Stimulated activated naive CD4-positive, alpha-beta T cell treated with Interleukin-2 at 50 U/mL for 16 hours (primary cell): ENCODE results near the gene TMEM87B.
A peak's percentile ranks its signal among the peaks of the same experiment; 100 is the strongest.

ENCODE experiments used
- DNase-seq: peaks from one replicate; lab custom pipeline; 2025; lab: John Stamatoyannopoulos, UW

TMEM87B gene

DNA sequence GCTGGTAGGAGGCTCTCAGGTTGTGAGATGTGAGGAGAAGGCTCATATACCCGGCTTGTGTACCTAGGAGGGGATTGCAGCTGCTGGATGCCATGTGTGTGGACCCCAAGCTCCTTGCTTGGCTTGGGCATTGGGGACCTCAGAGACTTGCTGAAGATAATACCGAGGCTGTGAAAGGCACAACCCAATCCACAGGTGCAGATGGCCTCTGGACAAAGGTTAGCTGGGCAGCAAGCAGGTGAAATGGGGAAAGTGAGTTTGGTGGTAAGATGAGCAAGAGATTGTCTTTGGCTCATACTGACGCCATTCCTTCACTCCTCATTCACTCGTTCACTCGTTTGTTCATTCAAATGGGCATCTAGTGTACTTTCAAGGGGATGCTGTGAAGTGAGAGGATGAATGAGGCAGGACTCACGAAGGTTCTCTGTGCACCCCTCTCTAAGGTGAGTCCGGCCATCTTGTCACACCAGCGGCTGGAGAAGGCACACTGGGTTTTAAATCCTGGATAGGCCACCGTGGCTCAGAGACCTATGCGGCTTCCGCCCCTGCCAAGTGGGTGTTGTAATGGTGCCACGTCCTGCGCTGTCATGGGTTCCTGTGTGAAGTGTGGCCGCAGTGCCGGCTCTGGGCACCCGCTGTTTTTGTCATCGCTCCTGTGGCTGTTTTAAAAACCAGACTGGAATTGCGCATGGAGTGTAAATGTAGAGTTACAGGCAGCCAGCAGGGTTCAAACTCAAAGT lies 96.8 kb downstream of the TMEM87B start:
- DNase-seq: no peak

DNA sequence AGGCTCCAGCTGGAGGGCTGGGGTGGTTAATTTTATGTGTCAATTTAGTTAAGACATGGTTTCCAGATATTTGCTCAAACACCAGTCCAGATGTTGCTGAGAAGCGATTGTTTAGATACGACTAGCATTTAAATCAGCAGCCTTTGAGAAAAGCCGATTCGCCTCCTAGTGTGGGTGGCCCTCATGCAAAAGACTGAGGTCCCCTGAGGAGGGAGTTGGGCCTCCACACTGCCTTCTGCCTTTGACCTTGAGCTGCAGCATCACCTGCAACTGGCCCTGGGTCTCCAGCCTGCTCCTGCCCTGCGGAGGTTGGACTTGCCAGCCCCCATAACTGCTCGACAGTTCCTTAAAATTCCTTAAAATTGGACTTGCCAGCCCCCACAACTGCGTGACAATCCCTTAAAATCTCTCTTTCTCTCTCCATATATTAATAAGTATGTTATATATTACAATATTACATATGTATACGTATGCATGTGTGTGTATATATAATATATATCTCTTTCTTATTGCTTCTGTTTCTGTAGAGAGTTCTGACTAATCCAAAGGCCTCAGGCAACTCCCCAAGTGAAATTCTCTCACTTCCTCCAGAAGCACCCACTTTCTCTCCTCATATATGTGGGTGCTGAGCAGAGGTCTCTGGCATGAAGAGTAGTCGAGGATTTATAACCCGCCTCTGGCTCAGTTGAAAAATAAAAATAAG lies 97.6 kb downstream of the TMEM87B start:
- no peak for DNase-seq

DNA sequence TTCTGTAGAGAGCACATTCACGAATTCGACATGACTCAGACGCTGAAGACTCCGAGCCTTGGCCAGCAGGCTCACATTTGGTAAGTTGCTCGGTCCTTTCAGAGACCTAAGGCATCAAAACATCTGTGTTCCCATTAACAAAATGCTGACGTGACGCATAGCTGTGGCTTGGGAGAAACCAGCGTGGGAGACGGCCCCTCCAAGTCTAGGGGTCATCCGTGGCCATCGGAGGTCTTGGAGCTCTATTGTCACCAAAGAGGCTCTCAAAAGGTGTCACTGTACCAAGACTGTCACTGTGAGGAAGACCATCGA lies 98.1 kb downstream of the TMEM87B start:
- no peak for DNase-seq

DNA sequence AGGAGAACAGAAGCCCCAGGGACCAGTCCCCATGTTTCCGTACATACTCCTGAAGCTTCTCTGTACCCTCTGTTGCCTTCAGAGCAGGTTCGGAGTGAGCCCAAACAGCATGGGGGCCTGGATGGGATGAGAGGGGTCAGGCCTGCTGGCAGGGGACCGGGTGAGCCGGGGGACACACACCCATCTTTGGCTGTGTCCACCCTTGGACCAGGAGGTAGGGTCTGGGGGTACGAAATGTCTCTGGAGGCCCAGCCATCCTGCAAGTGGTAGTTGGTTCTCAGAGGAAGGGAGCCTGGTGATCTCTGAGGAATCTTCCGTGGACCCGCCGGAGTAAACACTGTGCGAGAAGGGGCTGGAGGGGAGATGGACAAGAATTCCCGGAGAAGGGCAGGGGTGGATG lies 98.4 kb downstream of the TMEM87B start:
- no peak for DNase-seq

DNA sequence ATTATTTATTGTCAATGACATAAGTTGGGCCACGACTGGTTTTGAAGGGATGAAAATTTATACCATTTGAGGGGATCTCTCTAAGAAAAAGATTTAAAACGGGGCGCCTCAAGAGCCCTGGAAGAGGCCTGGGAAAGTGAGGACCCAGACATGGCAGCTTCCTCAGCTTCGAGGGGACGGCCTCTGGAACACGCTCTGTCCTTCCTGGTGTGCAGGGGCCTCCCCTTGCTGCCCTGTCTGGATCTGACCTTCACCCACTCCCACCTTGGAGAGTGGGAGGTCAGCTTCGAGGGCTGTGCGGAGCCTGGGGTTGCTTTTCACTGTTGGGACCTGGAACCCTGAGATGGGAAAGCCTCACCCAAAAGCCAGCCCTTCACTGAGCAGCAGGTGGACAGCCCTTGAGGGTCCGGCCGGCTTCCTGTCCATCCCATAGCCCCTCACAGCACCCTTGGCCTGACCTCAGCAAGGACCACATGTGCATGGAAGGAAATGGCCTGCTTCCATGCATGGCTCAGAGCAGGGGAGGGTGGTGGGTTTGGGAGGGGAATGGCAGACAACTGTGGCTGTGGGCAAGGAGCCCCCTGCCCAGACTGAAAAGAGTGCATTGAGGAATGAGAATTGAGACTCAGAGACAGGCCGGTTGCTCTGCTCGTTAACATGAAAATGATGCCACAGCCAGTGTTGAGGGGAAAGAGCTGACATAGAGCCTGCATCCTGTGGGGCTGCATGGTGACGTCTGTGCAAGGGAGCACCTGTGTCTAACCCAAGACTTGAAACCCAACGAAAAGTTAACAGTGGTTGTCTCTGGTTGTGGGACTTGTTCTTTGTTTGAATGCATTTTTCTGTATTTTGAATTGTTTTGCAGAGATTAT lies 99.4 kb downstream of the TMEM87B start:
- no peak for DNase-seq

DNA sequence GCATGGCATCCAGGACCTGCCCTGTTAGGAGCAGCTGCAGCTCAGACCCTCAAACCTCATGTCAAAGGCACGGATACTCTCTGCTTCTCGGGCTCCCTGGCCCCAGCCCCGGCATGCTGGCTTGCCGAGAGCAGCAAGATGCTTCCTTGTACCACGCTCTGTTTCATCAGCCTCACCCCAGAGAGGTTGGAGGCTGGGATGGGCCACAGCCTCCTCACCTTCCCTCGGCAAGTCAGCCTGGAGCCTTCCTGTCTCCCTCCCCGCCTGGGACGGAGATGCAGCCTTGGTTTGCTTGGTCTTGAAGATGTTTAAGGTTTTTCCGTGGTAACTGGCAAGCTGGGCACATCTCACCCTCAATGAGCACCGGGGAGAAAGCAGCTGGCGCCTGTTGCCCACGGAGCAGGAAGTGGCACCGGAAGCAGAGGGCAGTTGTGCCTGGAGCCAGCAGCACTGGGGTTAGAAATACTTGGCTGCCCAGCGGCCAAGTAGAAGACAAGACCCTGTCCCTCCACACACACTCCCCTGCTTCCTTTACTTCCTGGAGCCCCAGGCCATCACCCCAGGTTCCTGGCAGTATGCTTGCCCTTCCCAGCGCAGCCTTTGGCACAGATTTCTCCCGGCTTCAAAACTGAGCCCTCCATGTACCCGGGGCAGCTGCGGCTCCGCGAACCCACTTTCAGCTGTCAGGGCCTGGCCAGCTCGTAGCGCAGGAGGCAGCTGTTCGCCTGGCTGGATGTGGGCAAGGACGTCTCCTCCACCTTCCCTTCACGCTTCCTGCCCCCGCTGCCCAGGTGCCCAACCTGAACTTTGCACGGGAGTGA lies 100.5 kb downstream of the TMEM87B start:
- peak; percentile 17 for DNase-seq

DNA sequence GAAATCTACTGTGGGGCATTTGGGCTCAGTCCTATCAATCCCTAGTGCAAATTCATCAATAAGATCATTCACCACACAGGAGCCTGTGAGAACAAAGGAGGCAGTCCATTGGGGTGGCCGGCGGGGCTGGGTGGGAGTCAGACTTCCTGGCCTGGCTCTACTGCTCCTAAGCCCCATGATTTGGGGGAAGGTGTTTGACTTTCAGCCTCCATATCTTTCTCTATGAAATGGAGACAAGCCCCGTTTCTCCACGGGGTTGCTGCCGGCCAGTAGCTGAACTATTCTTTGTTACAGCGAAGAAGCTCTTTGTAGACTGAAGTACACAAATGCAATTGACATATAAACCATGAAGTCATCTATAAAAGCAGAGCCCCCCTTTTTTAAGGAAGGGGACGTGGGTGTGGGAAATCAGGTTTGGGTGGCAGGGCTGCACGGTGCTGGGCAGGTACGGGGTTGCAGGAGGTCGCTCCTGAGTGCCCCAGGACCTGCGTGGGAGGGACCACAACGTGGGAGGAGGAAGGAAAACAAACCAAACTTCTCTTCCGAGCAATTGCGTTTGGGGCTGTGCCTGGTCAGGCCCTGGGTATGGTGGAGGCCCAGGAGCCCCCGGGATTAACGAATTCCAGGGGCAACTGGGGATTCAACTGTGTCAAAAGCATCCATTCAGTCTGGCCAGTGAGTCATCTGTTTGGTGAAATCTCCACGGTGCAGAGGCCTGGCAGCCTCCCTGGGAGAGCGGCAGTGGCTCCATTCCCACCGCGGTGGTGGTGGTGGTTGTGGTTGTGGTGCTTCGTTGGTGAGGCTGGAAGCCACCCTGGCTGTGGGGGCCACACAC lies 101.3 kb downstream of the TMEM87B start:
- peak; percentile 24 for DNase-seq

DNA sequence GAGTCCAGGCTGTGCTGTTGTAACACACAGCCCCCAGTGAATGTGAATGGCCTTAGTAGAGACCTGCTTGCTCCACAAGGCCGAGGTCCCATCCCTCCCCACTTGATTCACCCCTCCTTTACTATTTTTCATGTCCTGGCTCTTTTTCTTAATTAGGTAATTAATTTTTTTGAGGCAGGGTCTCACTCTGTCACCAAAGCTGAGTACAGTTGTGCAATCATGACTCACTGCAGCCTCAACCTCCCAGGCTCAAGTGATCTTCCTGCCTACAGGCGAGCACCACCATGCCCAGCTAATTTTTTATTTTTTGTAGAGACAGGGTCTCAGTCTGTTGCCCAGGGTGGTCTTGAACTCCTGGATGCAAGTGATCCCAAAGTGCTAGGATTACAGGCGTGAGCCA lies 102.4 kb downstream of the TMEM87B start:
- no peak for DNase-seq

DNA sequence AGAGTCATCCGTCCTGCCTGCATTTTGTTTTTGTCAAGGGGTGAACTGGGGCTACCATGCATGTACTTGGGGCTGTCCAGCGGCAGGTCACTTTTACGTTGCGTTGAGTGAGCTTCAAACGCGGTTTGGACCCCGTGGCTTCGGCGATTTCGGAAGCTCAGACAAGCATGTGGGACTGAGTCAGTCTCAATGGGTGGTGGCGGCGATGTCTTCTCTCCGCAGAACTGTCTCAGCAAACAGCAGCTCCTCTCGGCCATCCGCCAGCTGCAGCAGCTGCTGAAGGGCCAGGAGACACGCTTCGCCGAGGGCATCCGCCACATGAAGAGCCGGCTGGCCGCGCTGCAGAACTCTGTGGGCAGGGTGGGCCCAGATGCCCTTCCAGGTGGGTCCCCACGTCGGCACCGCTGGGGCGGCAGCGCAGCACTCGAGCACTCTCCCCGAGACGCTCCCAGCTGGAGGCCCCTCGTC lies 104.4 kb downstream of the TMEM87B start:
- no peak for DNase-seq

DNA sequence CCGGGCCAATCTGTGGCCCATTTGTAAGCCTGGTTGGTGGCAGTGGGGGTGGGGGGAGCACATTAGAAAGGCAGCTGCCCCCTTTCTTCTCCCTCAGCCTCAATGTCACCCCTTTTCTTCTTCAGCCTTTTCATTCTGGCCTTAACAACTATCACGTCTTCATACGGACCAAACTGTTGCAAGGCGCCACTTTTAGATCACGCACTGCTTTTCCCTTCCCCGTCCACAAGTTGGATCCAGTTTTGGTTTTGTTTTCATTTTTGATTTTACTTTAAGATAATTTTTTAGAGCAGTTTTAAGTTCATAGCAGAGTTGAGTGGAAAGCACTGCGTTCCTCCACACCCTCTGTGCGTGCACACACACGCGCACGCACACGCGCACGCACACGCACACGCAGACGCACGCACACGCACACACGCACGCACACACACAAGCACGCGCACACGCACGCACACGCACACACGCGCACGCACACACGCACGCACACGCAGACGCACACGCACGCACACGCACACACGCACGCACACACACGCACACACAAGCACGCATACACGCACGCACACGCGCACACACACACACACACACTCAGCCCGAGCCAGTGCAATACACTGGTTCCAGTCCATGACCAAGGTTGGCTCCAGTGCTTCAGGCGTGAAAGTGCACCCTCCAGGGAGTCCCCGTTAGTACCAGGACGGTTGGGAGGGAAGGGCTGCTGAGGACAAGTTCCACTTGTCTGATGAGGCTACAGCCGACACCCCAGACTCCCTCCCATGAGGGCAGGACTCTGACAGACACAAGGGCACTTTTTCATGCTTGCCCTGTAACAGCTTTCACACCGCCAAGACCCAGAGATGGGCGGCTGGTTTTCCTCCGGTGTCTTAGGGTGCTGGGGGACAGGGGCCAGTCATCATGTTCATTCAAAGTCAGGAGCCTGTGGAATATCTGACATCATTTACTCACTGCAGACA lies 105.5 kb downstream of the TMEM87B start:
- no peak for DNase-seq

DNA sequence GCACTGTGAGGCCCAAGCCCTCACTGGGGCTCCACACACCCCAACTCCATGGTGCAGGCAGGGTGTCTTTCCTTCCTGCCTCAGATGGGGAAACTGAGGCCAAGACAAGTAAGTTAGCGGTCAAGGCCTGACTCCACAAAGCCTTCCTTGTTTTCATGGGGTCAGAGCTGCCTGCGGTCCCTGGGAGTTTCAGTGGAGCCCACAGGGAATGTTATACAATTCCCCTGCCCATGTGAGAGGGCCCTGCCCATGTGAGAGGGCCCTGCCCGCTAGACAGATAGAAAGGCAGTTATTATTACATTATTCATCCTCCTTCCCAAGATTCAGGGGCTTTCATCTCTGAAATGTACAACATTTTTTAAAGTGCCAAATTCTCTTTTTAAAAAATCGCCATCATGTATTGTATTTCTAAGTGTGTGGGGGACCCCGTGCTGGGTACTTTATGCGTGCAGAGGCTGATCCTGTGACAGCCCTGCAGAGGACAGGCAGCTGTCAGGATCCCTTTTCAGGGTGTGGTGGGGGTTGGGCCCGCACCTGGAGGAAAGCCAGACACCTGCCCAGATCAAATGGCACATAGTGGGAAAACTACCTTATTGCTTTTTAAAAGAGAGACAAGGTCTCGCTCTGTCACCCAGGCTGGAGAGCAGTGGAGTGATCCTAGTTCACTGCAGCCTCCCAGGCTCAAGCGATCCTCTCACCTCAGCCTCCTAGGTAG lies 106.5 kb downstream of the TMEM87B start:
- DNase-seq: no peak

DNA sequence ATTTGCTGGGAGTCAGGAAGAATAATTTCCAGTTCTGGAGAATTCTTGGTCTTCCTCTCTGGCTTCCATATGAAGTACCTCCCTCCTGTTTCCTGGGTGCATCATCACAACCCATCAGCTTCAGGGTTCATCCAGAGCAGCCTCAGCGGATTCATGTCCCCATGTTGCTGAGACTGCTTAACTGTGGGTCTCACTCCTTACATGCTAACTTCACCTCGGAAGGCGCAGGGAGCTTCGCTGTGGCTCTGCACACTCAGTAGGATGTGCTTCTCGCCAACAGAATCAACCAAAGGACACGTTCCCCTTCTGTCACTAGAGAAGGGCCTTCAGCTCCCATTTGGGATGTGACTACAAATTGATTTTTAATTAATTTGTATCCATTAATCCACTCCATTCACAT lies 107.3 kb downstream of the TMEM87B start:
- no peak for DNase-seq

DNA sequence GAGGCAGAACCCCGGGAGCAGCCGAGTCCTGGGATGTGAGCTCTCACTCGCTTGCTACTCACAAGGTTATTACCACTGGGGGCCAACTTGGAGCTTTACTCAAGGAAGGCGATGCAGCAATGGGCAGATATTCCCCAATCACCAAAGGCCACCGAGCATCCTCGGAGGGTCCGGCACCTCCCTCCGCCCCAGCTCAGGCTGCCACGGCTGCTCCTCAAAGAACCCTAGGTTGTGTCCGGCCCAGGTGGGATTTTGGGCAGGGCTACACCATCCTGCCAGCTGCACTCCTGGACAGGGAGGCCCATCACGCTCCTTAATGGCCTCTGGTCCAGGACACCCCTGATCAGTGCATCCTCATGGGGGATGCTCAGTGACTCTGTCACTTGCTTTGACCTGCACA lies 107.9 kb downstream of the TMEM87B start:
- no peak for DNase-seq

DNA sequence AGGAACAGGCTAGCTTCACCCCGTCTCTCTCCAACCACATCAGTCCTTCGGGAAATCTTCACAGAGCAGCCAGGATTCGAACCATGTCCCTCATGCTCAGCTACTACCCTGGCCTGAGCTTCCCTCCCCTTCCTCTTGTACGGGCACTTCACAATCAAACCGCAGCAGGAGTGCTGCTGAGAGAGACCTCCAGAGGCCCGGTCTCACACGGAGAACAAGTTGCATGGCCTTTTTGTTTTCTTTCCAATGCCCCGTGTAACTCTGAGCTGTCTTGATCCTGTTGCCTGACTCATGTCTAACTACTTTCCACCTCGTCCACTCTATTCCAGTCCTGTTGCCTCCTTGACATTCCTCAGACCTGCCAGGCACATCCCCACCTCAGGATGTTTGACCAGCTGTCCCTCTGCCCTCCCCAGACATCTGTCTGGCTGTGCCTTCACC lies 108.5 kb downstream of the TMEM87B start:
- no peak for DNase-seq

DNA sequence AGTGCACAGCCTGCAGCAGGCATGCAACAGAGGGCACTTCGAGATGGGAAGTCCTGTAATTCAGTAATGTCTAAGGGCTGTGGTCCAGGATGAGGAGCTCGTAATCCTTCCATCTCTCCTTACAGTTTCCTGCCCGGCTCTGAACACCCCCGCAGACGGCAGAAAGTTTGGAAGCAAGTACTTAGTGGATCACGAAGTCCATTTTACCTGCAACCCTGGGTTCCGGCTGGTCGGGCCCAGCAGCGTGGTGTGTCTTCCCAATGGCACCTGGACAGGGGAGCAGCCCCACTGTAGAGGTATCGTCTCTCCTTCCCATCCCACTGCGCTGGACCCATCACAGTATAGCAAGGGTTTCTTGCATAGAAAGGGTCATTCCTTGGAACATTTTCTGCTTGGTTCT lies 109.8 kb downstream of the TMEM87B start:
- no peak for DNase-seq

DNA sequence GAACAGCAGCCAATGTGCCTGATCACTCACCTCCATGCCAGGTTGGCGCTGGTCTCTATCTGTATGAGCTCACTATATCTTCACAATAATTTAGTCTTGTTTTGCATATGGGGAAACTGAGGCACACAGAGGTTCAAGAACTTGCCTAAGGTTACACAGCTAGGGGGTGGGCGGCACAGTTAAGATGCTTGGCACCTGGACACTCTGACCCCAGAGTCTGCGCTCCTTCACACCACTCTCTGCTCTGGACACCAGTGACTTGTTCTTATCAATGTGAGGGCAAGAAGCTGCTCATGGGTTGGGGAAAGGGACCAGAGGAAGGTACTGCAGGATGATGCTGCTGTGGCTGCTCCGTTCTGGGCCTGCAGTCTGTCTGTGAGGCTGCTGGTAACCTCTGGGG lies 110.2 kb downstream of the TMEM87B start:
- no peak for DNase-seq

DNA sequence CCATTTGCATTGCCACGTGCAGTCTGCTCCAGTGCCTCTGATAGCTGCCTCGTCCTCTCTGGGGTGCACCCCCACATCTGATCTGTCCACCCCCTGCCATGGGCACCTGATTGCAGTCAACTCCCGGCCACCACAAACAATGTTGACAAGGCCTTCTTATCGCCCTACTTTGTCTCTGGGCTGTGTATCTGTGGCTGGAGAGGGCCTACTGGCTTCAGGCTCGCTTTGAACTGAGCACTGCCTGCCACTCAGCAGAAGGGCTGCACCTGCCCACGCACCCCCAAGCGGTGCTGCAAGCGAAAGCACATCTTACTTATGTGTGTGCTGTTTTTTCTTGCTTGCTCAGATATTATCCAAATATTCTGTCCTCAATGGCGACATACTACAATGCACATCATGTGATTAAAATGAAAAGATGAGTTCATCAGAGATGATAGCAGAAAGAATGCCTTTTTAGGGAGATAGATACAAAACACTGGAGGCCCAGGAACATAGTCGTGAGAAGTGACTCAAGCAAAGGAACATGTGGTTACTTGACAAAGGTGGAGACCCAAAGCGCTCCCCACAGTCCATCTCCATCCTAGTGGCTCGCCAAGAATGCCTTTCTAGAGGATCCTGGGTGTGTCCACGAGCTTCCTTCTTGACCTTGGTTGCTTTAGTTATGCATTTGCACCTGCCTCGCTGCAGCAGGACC lies 111.9 kb downstream of the TMEM87B start:
- DNase-seq: no peak

DNA sequence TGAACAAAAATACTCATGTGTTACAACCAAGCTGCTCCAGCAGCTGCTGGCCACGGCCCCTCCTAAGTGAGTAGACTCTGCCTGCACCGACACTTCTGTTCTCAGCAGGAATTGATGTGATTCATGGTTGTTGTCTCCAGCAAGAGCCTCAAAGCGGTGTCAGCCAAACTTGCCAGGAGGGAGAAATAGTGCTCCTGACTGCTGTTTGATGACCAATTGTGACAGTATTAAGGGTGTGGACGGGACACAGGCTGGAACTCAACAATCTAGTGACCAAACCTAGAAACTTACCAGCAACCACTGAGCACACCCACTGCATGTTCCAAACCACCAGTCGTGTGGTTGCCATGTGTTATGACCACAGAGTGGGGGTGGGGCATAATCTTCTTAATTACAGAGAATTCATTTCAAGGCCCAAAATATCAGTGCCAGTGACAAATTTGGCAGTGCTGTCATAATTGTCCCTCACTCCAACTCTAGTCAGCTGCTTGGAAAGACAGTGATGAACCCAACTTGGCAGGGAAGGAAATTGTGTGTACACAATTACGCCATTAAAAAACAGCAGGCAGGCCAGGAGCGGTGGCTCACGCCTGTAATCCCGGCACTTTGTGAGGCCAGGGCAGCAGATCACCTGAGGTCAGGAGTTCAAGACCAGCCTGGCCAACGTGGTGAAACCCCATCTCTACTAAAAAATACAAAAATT lies 113.5 kb downstream of the TMEM87B start:
- DNase-seq: no peak
